Activated CD4-positive, alpha-beta T cell treated with anti-CD3 and anti-CD28 coated beads, Interleukin-2, amount 50 U/mL, for 24 hours (primary cell): ENCODE results near the gene RTKN.

Source experiments
- DNase-seq, 2 donors: peaks; one replicate each; pipeline ENCODE4 v3.0.0-alpha.2; 2020; ENCODE audit warnings: low read depth in 1 of 2, low spot score in 1 of 2

Gene RTKN

DNA sequence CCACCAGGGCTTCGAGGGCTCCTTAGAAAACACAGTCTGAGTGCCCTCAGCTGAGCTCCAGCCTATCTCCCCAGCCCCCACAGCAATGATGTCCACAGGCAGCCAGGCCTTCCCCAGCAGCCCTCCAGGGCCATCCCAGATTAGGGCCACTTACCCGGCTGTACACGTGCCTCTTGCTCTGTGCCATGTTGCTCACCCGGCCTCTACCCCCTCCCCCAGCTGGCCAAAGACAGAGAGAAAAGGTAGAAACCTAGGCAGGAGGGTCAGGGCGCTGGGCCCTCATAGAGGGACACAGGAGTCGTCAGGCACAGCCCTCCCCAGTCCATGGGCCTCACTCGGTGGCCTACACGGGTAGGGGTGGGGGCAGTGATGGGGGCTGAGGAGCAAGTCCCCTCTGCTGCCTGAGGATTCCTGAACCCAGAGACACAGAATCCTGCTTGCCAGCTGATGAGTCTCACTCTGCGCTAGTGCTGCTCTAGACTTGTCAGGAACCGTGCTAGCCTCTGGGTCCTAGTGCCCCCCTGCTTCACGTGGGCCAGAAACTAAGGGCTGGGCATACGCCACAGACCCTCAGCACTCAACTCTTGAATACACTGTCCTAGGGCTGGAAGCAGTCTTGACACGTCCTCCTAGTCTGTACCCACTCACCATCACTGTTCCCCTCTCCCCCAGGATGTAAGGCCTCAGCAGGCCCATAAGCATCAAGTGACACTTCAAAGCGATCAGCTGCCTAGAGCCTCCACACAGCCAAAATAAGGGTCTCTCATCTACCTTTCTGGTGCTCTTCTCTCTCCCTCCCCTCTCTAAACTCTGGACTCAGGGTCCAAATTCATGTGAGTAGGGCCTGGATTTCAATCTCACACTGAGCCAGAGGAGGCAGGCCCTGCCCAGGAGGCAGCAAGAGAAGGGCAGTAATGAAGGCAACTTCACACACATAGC, 61.6 kb downstream of the RTKN start, which contains the start of gene DCTN1:
TSS of gene DCTN1 (minus strand) at position 461 of the 939 bp plus-strand sequence. CDS start at position 187, 274 bp downstream.
- DNase-seq = no peak

DNA sequence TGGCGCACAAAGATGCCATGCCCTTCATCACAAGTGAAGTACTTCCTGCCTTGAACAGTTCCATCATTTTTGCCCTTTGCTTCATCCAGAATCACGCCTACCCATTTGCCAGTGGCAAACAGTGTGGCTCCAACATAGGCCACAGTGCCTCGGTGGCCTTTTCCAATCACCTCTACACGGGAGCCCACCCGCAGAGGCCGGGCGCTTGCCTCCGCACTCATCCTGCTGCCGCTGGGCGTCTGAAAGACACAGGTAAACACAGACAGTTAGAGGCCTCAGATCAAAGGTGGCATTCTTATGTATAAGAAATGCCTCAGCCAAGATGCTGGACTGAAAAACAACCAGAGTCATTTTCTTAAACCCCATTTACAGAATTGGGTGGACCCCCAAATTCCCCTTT, 63.7 kb downstream of the RTKN start:
- DNase-seq = no peak

DNA sequence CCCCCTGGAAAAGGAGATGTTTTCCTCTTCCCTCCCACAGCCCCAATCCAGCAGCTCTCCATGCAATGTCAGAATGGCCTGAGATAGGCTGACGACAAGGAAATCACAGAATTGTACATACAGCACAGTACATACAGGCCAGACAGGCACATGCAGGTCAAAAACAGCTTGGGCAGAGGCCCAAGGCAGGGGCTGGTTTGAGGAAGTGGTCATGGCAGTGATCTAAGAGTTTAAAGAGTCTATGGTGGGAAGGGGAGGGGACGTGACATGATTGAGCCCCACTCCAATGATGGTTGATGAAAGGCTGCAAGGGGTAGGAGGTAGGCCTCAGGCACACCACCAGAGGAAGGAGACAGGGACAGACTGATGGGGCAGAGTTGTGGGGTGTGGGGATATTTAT, 65.9 kb downstream of the RTKN start:
- DNase-seq = no peak
